H1 (cell line): ENCODE results near the gene CDC27. TPM values are rescaled to one million over a fixed set of nuclear protein-coding genes. Genes with fewer than 3 reads are reported as not detected.
"Not testable (repeated sequence)": the region's sequence is repeated elsewhere in the genome, so short reads cannot be mapped to it uniquely, and the experiment has no call there.

Experiments
- CTCF ChIA-PET: fragments of 300-600 bp; sonication (Branson Sonifier 250); formaldehyde crosslinking; loops from one replicate; lab custom pipeline; 2021; ENCODE audit not compliant: partially characterized antibody; lab: Charles Lee
- POLR2A ChIA-PET: fragments of 300-600 bp; sonication (Branson Sonifier 250); formaldehyde crosslinking; loops from one replicate; lab custom pipeline; 2021; ENCODE audit warnings: inconsistent platforms; ENCODE audit not compliant: partially characterized antibody; lab: Charles Lee
- DNase-seq, 2 experiments: peaks; one replicate each; pipeline versions ENCODE4 v3.0.0 to v3.0.0-alpha.2; 2010 to 2022; ENCODE audit warnings: low spot score in 2 of 2, low read depth in 1 of 2, mixed read lengths in 1 of 2
- FAIRE-seq: peaks from 2 replicates; lab custom pipeline; 2011; peaks lifted over from hg19 to GRCh38; lab: Jason Lieb, UNC
- H2AFZ ChIP-seq: 2 replicates; pipeline ENCODE4 v1.8.1; 2012; ENCODE audit warnings: low read length, inconsistent platforms
- H2AK5ac ChIP-seq: 2 replicates; pipeline ENCODE4 v1.6.1; 2013; ENCODE audit warnings: low read depth, low read length
- H2BK120ac ChIP-seq: replicated peaks from 2 replicates; pipeline ENCODE3; 2013; ENCODE audit warnings: low read depth, low read length, inconsistent platforms
- H2BK12ac ChIP-seq: 2 replicates; pipeline ENCODE4 v1.6.1; 2013; ENCODE audit warnings: low read depth, low read length
- H2BK15ac ChIP-seq: 2 replicates; pipeline ENCODE4 v1.6.1; 2013; ENCODE audit warnings: low read length
- H2BK20ac ChIP-seq: 2 replicates; pipeline ENCODE4 v1.6.1; 2013; ENCODE audit warnings: low read length
- H2BK5ac ChIP-seq: 2 replicates; pipeline ENCODE4 v1.6.1; 2013; ENCODE audit warnings: low read depth, low read length
- H3K14ac ChIP-seq: 2 replicates; pipeline ENCODE4 v1.6.1; 2013; ENCODE audit warnings: inconsistent platforms; ENCODE audit not compliant: insufficient read length
- H3K18ac ChIP-seq: 2 replicates; pipeline ENCODE4 v1.6.1; 2013; ENCODE audit warnings: low read length; ENCODE audit errors: extremely low read depth
- H3K23ac ChIP-seq: 2 replicates; pipeline ENCODE4 v1.6.1; 2013; ENCODE audit warnings: inconsistent platforms; ENCODE audit not compliant: insufficient read length
- H3K23me2 ChIP-seq: 2 replicates; pipeline ENCODE4 v1.6.1; 2013; ENCODE audit warnings: low read depth, low read length
- H3K27ac ChIP-seq: 2 replicates; pipeline ENCODE4 v1.6.1; 2011; ENCODE audit warnings: low read depth, low read length, inconsistent platforms
- H3K27me3 ChIP-seq, 4 experiments: replicated peaks in 1 of 4; 1 replicate in 1 of 4; 2 replicates in 3 of 4; pipeline versions ENCODE4 v1.6.1 to v1.8.1; 2011 to 2013; ENCODE audit warnings: low read length in 3 of 4, mild to moderate bottlenecking in 3 of 4, inconsistent platforms in 2 of 4, mixed read lengths in 2 of 4, moderate library complexity in 1 of 4; ENCODE audit not compliant: control insufficient read depth in 3 of 4, insufficient read depth in 3 of 4; ENCODE audit errors: extremely low read depth in 1 of 4
- H3K36me3 ChIP-seq, 4 experiments: 2 replicates each; pipeline versions ENCODE4 v1.6.1 to v1.8.1; 2011 to 2013; ENCODE audit warnings: mild to moderate bottlenecking in 4 of 4, low read length in 3 of 4, moderate library complexity in 2 of 4, control low read depth in 1 of 4, inconsistent platforms in 1 of 4; ENCODE audit not compliant: insufficient read depth in 4 of 4, control insufficient read depth in 2 of 4
- H3K4ac ChIP-seq: replicated peaks from 2 replicates; pipeline ENCODE3; 2013; ENCODE audit warnings: low read length, low read depth, mixed read lengths, inconsistent platforms; ENCODE audit not compliant: insufficient read length
- H3K4me1 ChIP-seq, 4 experiments: replicated peaks in 1 of 4; 1 replicate in 1 of 4; 2 replicates in 3 of 4; pipeline versions ENCODE4 v1.6.1 to v1.8.1; 2011 to 2013; ENCODE audit warnings: low read length in 3 of 4, inconsistent platforms in 2 of 4, mixed read lengths in 1 of 4; ENCODE audit not compliant: insufficient read depth in 4 of 4, control insufficient read depth in 3 of 4
- H3K4me2 ChIP-seq, 2 experiments: 2 replicates each; pipeline versions ENCODE4 v1.6.1 to v1.8.1; 2011 to 2013; ENCODE audit warnings: low read depth in 2 of 2, low read length in 2 of 2, control low read depth in 1 of 2, inconsistent platforms in 1 of 2, mild to moderate bottlenecking in 1 of 2; ENCODE audit not compliant: insufficient read depth in 1 of 2
- H3K4me3 ChIP-seq, 4 experiments: fragments of 200-600, 300-600 bp in 1 of 4; sonication (generic), shearing (Covaris generic), sonication (Bioruptor Twin) in 1 of 4; 2 replicates each; pipeline versions ENCODE4 v1.5.1 to v1.8.1; 2011 to 2016; ENCODE audit warnings: low read length in 4 of 4, low read depth in 3 of 4, control low read depth in 2 of 4, inconsistent platforms in 2 of 4, mild to moderate bottlenecking in 2 of 4, mixed read lengths in 1 of 4, moderate library complexity in 1 of 4; ENCODE audit not compliant: insufficient read depth in 2 of 4; ENCODE audit errors: extremely low read depth in 1 of 4
- H3K56ac ChIP-seq: replicated peaks from 2 replicates; pipeline ENCODE3; 2013; ENCODE audit warnings: low read depth, mild to moderate bottlenecking, mixed read lengths, low read length, inconsistent platforms; ENCODE audit not compliant: insufficient read length
- H3K79me1 ChIP-seq: 2 replicates; pipeline ENCODE4 v1.6.1; 2013; ENCODE audit warnings: low read depth, low read length, control low read depth
- H3K79me2 ChIP-seq, 2 experiments: 2 replicates each; pipeline versions ENCODE4 v1.6.1 to v1.8.1; 2012 to 2013; ENCODE audit warnings: low read length in 2 of 2, mild to moderate bottlenecking in 2 of 2, inconsistent platforms in 1 of 2; ENCODE audit not compliant: insufficient read depth in 2 of 2, control insufficient read depth in 1 of 2
- H3K9ac ChIP-seq, 4 experiments: replicated peaks in 1 of 4; 1 replicate in 1 of 4; 2 replicates in 3 of 4; pipeline versions ENCODE4 v1.6.1 to v1.8.1; 2011 to 2013; ENCODE audit warnings: low read depth in 3 of 4, low read length in 3 of 4, control low read depth in 2 of 4, mild to moderate bottlenecking in 2 of 4, moderate library complexity in 2 of 4, inconsistent platforms in 1 of 4; ENCODE audit errors: extremely low read depth in 1 of 4
- H3K9me3 ChIP-seq, 2 experiments: 2 replicates each; pipeline versions ENCODE4 v1.6.1 to v1.8.1; 2012 to 2013; ENCODE audit warnings: mild to moderate bottlenecking in 2 of 2, moderate library complexity in 2 of 2, control low read depth in 1 of 2, inconsistent platforms in 1 of 2, low read depth in 1 of 2, low read length in 1 of 2, mixed read lengths in 1 of 2; ENCODE audit not compliant: insufficient read depth in 2 of 2
- H4K20me1 ChIP-seq, 2 experiments: replicated peaks in 1 of 2; 2 replicates each; pipeline versions ENCODE3 to v1.8.1; 2011 to 2013; ENCODE audit warnings: inconsistent platforms in 2 of 2, low read length in 2 of 2, mild to moderate bottlenecking in 1 of 2; ENCODE audit not compliant: insufficient read depth in 2 of 2, control insufficient read depth in 1 of 2
- H4K5ac ChIP-seq: 2 replicates; pipeline ENCODE4 v1.6.1; 2013; ENCODE audit warnings: low read length, low read depth, mixed read lengths, inconsistent platforms; ENCODE audit not compliant: insufficient read length
- H4K8ac ChIP-seq: 2 replicates; pipeline ENCODE4 v1.8.0; 2013; ENCODE audit warnings: mild to moderate bottlenecking, moderate library complexity, low read length, inconsistent platforms; ENCODE audit not compliant: insufficient read depth; ENCODE audit errors: extremely low read depth
- H4K91ac ChIP-seq: replicated peaks from 2 replicates; pipeline ENCODE3; 2013; ENCODE audit warnings: low read length, mixed read lengths, inconsistent platforms; ENCODE audit not compliant: insufficient read length
- JUN ChIP-seq: IDR thresholded peaks from 2 replicates; pipeline ENCODE4 v1.6.1; 2011; ENCODE audit warnings: low read depth, mild to moderate bottlenecking, improper control_type of control experiment, low read length
- KDM5A ChIP-seq: fragments of 200-600 bp; IDR thresholded peaks from 2 replicates; pipeline ENCODE4 v1.7.1; 2012; ENCODE audit warnings: mild to moderate bottlenecking, low read length, inconsistent platforms, mixed read lengths
- SP4 ChIP-seq: IDR thresholded peaks from 2 replicates; pipeline ENCODE4 v1.6.1; 2012; ENCODE audit warnings: low read length, inconsistent platforms
- TAF1 ChIP-seq: IDR thresholded peaks from 2 replicates; pipeline ENCODE4 v1.6.1; 2011; ENCODE audit warnings: mild to moderate bottlenecking, low read depth, low read length
- WGBS, 2 experiments: shearing (Covaris generic) in 1 of 2; methylation state at CpG; one replicate each; pipeline versions ENCODE4 v1.1.6 to v1.1.7; 2013 to 2015; ENCODE audit warnings: low lambda C conversion rate in 2 of 2, mixed read lengths in 2 of 2, inconsistent platforms in 1 of 2, low coverage in 1 of 2, missing lambda C conversion rate in 1 of 2; ENCODE audit not compliant: insufficient replicate concordance in 2 of 2, insufficient coverage in 1 of 2, insufficient read length in 1 of 2; ENCODE audit errors: extremely low coverage in 1 of 2, missing lambda C conversion rate in 1 of 2; 5-methylcytosine and 5-hydroxymethylcytosine counted together
- polyA plus RNA-seq, 7 experiments: library from polyadenylated mRNA; depleted of rRNA in 3 of 7; stranded (reverse) in 5 of 7; unstranded in 2 of 7; fragments of >200 nt in 5 of 7; fragments of 200-250 nt in 2 of 7; gene quantifications; 1 replicate in 5 of 7; 2 replicates in 1 of 7; 4 replicates in 1 of 7; pipeline versions ENCODE4 v1.2.1 to v1.2.3, GENCODE V29; 2011 to 2013; ENCODE audit warnings: missing spikeins in 2 of 7, mixed read lengths in 2 of 7
- total RNA-seq: library from RNA; stranded (reverse); fragmentation: NEBNext Ultra II Directional; extraction: Animal tissue kit (Norgen Biotek cat#: 25700); gene quantifications from 2 replicates; pipeline ENCODE4 v1.2.1, GENCODE V29; 2021
- TF ChIP-seq, protein P1 (sequence below): IDR thresholded peaks from 2 replicates; pipeline ENCODE4 v1.6.1; 2011; ENCODE audit warnings: low read length, improper control_type of control experiment

The CDC27 gene
- total and polyA plus RNA-seq, 2 of the 8 experiments (the other 6 are each of a cell fraction or from before 2014, with no cell fraction given) = 41.9 to 87.5 TPM

DNA sequence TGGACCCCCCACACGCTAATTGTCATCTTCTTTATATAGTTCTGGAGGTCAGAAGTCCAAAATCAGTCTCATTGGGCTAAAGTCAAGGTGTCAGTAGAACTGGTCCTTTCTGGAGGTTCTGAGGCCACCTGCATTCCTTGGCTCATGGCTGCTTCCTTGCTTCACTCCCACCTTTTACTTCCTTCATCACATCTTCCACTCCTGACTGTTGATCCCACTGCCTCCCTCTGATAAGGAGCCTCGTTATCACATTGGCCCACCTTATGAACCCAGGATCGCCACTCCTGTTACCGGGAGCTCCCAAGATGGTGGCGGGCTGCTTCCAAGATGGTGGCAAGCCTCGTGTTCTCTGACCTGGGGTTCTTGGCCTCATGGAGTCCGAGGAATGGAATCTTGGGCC is 83.0 kb downstream of the CDC27 start (continued):
- TF ChIP-seq KDM5A (no peak), TAF1 (no peak), JUN (no peak), SP4 (no peak)
- TF ChIP-seq, protein P1, sequence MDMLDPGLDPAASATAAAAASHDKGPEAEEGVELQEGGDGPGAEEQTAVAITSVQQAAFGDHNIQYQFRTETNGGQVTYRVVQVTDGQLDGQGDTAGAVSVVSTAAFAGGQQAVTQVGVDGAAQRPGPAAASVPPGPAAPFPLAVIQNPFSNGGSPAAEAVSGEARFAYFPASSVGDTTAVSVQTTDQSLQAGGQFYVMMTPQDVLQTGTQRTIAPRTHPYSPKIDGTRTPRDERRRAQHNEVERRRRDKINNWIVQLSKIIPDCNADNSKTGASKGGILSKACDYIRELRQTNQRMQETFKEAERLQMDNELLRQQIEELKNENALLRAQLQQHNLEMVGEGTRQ = no peak
- TF ChIP-seq, all 59 proteins: peak for 0

DNA sequence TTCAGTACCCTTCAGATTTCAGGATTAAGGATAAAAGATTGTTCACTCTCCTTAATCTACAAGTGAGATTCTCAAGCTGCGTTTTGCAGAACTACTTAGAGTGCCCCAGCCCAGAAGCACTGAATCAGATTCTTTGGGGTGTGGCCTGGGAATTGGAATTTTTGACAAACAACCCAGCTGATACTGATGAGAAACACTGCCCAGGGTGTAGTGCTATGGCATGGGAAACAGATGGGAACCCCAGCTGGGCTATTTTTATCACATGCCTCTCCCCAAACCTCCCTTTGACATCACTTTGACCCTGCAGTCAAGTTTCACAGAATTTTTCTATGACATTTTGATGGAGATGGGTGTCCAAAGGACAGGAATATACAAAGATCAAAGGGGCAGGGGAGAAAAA is 83.8 kb downstream of the CDC27 start:
- H3K4ac ChIP-seq, H2BK5ac ChIP-seq, H3K4me2 ChIP-seq, H4K8ac ChIP-seq, H3K79me1 ChIP-seq, H3K23ac ChIP-seq, H3K23me2 ChIP-seq, H3K27me3 ChIP-seq, H2AFZ ChIP-seq, H2BK12ac ChIP-seq, H3K4me1 ChIP-seq, H3K4me3 ChIP-seq, H2BK20ac ChIP-seq, H3K9ac ChIP-seq, H3K36me3 ChIP-seq, DNase-seq, H3K9me3 ChIP-seq, H2AK5ac ChIP-seq, H3K27ac ChIP-seq, CTCF ChIA-PET, POLR2A ChIA-PET, H3K18ac ChIP-seq, H2BK120ac ChIP-seq, H4K20me1 ChIP-seq, H2BK15ac ChIP-seq, H3K79me2 ChIP-seq, H4K5ac ChIP-seq, H3K14ac ChIP-seq, H4K91ac ChIP-seq, H3K56ac ChIP-seq, FAIRE-seq: not testable (repeated sequence)
- 86% methylated on average over 1 of the region's 1 CpG; no CpG with 5 or more reads in 1 of the 2 experiments for WGBS, 2 experiments
